Colonic mucosa (tissue), 4 donors: ENCODE data around the gene FOXP1. TPM values are rescaled to one million over a fixed set of nuclear protein-coding genes. Genes with fewer than 3 reads are reported as not detected.

Source experiments
- DNase-seq: peaks from one replicate; pipeline ENCODE4 v3.0.0-alpha.2; 2020
- H3K27ac ChIP-seq: fragments of 200-600 bp; one replicate; pipeline ENCODE4 v1.8.0; 2021
- H3K27me3 ChIP-seq: fragments of 200-600 bp; one replicate; pipeline ENCODE4 v1.8.0; 2021
- H3K36me3 ChIP-seq: fragments of 200-600 bp; one replicate; pipeline ENCODE4 v1.8.0; 2021
- H3K4me1 ChIP-seq: fragments of 200-600 bp; one replicate; pipeline ENCODE4 v1.8.0; 2021; ENCODE audit warnings: mild to moderate bottlenecking
- H3K4me3 ChIP-seq: fragments of 200-600 bp; one replicate; pipeline ENCODE4 v1.8.0; 2021
- H3K9ac ChIP-seq, 2 donors: one replicate each; pipeline ENCODE4 v1.7.0; 2013; ENCODE audit warnings: control low read depth in 2 of 2, low read depth in 2 of 2, low read length in 2 of 2
- H3K9me3 ChIP-seq: fragments of 200-600 bp; one replicate; pipeline ENCODE4 v1.8.0; 2021
- intact Hi-C: fragments of 100-400 bp; cut with DNase I; formaldehyde crosslinking; loops from one replicate; pipeline ENCODE4 v1.14.1; 2022
- total RNA-seq, 2 donors: library from RNA; stranded (reverse); fragmentation: NEBNext Ultra II Directional in 1 of 2; extraction: Animal tissue kit (Norgen Biotek cat#: 25700) in 1 of 2; gene quantifications; one replicate each; pipeline ENCODE4 v1.2.1, GENCODE V29; 2021
- TF ChIP-seq, protein P1 (sequence below): fragments of 200-600 bp; IDR thresholded peaks from one replicate; pipeline ENCODE4 v1.8.0; 2022; ENCODE audit warnings: antibody characterized with exemption, mild to moderate bottlenecking
- donor health status: healthy.
- donor health status: DM: no; HTN: no; CAD: no.
- donor health status: DM: no; HTN: no; CAD: no.

The FOXP1 gene
- total RNA-seq, 2 donors from 2014 or later, result 127 to 128 TPM

DNA sequence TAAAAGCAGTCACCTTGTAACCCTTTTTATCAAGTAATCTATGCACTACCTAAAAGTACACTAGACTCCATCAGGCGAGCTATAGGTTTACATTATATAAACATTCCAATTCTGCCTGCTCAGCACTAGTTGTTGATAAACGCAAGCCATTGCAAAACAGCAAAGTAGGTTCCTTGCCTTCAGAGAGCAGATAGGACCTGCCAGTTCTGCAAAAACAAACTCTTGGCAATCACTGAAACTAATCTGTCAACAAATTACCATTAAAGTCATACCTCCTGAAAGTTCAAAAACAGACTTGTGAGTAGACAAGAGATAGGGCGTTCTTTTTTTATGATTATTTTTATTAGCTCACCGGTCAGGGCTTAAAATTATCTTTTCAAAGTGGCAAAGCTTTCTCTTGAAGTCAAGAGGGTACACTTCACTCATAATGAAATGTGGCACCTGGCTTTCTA lies 392.5 kb downstream of the FOXP1 start:
- no peaks in the 10 kb centered on the region for H3K36me3 ChIP-seq
- no peaks in the 10 kb centered on the region for H3K27me3 ChIP-seq
- no peaks in the 10 kb centered on the region for H3K9me3 ChIP-seq
- no peak overlapping the region for H3K9ac ChIP-seq
- intact Hi-C loops, result no loop called here
- H3K27ac ChIP-seq, result no peak overlapping the region
- no peak overlapping the region for H3K4me3 ChIP-seq
- TF ChIP-seq, protein P1, sequence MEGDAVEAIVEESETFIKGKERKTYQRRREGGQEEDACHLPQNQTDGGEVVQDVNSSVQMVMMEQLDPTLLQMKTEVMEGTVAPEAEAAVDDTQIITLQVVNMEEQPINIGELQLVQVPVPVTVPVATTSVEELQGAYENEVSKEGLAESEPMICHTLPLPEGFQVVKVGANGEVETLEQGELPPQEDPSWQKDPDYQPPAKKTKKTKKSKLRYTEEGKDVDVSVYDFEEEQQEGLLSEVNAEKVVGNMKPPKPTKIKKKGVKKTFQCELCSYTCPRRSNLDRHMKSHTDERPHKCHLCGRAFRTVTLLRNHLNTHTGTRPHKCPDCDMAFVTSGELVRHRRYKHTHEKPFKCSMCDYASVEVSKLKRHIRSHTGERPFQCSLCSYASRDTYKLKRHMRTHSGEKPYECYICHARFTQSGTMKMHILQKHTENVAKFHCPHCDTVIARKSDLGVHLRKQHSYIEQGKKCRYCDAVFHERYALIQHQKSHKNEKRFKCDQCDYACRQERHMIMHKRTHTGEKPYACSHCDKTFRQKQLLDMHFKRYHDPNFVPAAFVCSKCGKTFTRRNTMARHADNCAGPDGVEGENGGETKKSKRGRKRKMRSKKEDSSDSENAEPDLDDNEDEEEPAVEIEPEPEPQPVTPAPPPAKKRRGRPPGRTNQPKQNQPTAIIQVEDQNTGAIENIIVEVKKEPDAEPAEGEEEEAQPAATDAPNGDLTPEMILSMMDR, result no peak
- DNase-seq, result no peak
- H3K4me1 ChIP-seq, result no peaks in the 10 kb centered on the region

DNA sequence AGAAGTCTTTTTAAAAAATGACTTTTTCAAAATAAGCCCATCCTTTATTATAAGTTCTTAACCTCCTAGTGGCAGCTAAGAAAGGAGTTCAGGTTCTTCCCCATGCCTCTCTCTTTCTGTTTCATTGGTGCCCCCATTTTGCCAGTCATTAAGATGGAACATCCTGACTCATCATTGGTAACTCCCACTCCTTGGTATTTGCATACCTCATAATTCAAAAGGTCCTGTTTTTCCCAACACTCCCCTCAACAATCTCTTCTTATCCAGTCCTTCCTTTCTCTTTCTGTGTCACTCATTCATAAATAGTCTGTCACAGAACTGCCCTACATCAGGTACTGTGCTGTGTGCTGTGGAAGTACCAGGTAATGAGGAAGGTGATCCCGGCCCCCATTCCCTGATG lies 394.0 kb downstream of the FOXP1 start:
- no peaks in the 10 kb centered on the region for H3K27me3 ChIP-seq
- no peaks in the 10 kb centered on the region for H3K36me3 ChIP-seq
- H3K4me1 ChIP-seq, result no peaks in the 10 kb centered on the region
- intact Hi-C loops, result no loop called here
- H3K4me3 ChIP-seq, result no peak overlapping the region
- no peaks in the 10 kb centered on the region for H3K9me3 ChIP-seq
- no peak overlapping the region for H3K27ac ChIP-seq
- TF ChIP-seq, protein P1, result no peak
- H3K9ac ChIP-seq, result no peak overlapping the region
- DNase-seq, result no peak

DNA sequence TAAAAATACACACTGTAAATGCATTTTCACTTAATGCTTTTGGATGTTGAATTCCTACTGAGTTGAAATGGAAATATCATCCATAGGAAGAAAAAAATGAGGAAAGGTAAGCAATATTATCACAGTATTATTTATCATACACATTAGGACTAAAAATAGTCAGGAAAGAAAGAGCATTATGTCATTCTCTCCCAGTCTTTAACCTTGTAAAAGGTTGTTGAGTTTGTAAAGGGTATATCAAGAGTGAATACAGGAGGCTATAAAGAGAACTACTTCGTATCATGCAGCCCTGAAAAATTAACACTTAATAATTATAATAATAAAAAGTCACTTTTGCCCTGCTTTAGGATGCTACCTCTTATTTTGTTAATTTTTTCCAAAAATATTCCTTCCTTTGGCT lies 395.8 kb downstream of the FOXP1 start:
- H3K27ac ChIP-seq, result no peak overlapping the region
- no peak for DNase-seq
- no peaks in the 10 kb centered on the region for H3K4me1 ChIP-seq

DNA sequence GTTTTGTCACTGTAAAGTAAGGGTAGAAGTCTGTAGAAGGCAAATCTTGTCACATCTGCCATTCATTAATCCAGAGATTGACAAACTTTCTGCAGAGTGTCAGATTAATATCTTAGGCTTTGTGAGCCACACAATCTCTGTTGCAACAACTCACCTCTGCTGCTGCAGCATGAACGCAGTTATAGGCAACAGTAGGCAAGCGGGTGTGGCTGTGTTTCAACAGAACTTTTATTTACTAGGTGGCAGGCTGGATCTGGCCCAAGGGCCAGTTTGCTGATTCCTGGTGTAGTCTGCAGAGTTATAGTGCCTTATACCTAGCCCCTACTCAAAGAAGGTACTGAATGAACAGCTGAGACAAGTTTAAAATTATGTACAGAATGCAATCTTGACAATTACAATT lies 396.7 kb downstream of the FOXP1 start:
- TF ChIP-seq, protein P1, result no peak
- H3K27me3 ChIP-seq, result no peaks in the 10 kb centered on the region
- peak; percentile 65 for DNase-seq
- no peaks in the 10 kb centered on the region for H3K36me3 ChIP-seq
- H3K9ac ChIP-seq, result no peak overlapping the region
- H3K4me1 ChIP-seq, result no peaks in the 10 kb centered on the region
- H3K27ac ChIP-seq, result no peak overlapping the region
- H3K9me3 ChIP-seq, result no peaks in the 10 kb centered on the region
- H3K4me3 ChIP-seq, result no peak overlapping the region
- intact Hi-C loops, result no loop called here

More for the DNA sequence above, 395.8 kb downstream of the FOXP1 start:
- H3K36me3 ChIP-seq, result no peaks in the 10 kb centered on the region
- intact Hi-C loops, result no loop called here
- no peak overlapping the region for H3K4me3 ChIP-seq
- TF ChIP-seq, protein P1, result no peak
- H3K27me3 ChIP-seq, result no peaks in the 10 kb centered on the region
- H3K9ac ChIP-seq, result no peak overlapping the region
- H3K9me3 ChIP-seq, result no peaks in the 10 kb centered on the region

DNA sequence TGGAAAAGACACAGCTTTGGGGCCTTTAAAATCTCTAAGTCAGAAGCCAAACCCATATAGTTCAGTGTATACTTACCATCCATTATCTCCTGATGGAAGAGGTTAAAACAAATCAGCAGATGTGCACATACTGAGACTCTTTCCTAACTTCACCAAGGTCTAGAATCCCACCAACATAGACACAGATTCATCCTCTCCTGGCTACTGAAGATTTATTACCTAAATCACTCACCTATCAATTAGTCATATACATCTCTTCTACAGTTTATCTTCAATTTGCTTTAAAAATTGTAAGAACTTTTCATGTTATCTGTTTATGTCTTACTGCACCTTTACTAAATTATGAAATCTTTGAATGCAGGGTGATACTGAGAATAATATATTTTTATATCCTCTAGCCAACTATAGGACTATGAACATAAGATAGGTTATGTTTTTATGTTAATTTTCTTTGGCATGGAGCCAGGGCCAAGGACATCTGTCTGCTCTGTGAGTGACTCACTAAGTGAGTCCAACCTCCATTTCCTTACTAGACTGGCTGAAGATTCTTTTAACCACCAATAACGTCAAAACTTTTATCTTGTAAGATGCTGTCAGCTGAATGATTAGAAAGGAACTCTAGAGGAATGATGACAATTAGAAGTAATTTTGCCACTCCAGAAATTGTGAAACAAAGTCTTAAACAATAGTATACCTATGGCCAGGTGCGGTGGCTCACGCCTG lies 397.6 kb downstream of the FOXP1 start:
- Histone ChIP-seq H3K36me3 (no peaks in the 10 kb centered on the region), H3K4me1 (no peaks in the 10 kb centered on the region), H3K27me3 (no peaks in the 10 kb centered on the region), H3K4me3 (no peak overlapping the region), H3K9me3 (no peaks in the 10 kb centered on the region), H3K9ac (no peak overlapping the region), H3K27ac (no peak overlapping the region)
- DNase-seq, result peak; percentile 52
- TF ChIP-seq, protein P1, result no peak
- intact Hi-C loops, result no loop called here
